BE2C (cell line): ENCODE data around the gene S100A16.

ENCODE experiments used
- DNase-seq: peaks from one replicate; pipeline ENCODE4 v3.0.0-alpha.2; 2020
- H3K27me3 ChIP-seq: fragments of 250-450 bp; sonication (Bioruptor Pico); 2 replicates; pipeline ENCODE4 v1.5.1; 2020; ENCODE audit warnings: mild to moderate bottlenecking
- H3K36me3 ChIP-seq: fragments of 250-450 bp; sonication (Bioruptor Pico); 2 replicates; pipeline ENCODE4 v1.5.1; 2020; ENCODE audit warnings: mild to moderate bottlenecking
- H3K4me1 ChIP-seq: fragments of 250-450 bp; sonication (Bioruptor Pico); 2 replicates; pipeline ENCODE4 v1.5.1; 2020
- H3K4me3 ChIP-seq: 2 replicates; pipeline ENCODE4 v1.5.1; 2011; ENCODE audit warnings: low read depth, low read length
- H3K9me3 ChIP-seq: fragments of 250-450 bp; sonication (Bioruptor Pico); 2 replicates; pipeline ENCODE4 v1.5.1; 2020
- CTCF ChIP-seq: IDR thresholded peaks from 2 replicates; pipeline ENCODE4 v1.5.1; 2012; ENCODE audit warnings: mild to moderate bottlenecking, low read depth, low read length

The S100A16 gene

GRCh38 chr1:153560771-153561465 is 52.0 kb downstream of the S100A16 start:
- H3K36me3 ChIP-seq = no peaks in the 10 kb centered on the region
- DNase-seq = no peak

GRCh38 chr1:153560241-153560640 is 52.7 kb downstream of the S100A16 start:
- H3K27me3 ChIP-seq = no peaks in the 10 kb centered on the region

More at GRCh38 chr1:153560771-153561465, 52.0 kb downstream of the S100A16 start:
- Histone ChIP-seq H3K4me3 (no peak overlapping the region), H3K27me3 (no peaks in the 10 kb centered on the region), H3K9me3 (no peaks in the 10 kb centered on the region), H3K4me1 (peaks cover 7% of the 10 kb centered on the region)
- no peak for TF ChIP-seq CTCF

GRCh38 chr1:153557877-153558276 is 55.1 kb downstream of the S100A16 start:
- TF ChIP-seq CTCF = no peak
- Histone ChIP-seq H3K4me1 (peaks cover 7% of the 10 kb centered on the region), H3K36me3 (no peaks in the 10 kb centered on the region), H3K27me3 (no peaks in the 10 kb centered on the region), H3K4me3 (no peak overlapping the region), H3K9me3 (no peaks in the 10 kb centered on the region)
- no peak for DNase-seq

More at GRCh38 chr1:153560241-153560640, 52.7 kb downstream of the S100A16 start:
- Histone ChIP-seq H3K4me1 (peaks cover under 1% of the 10 kb centered on the region), H3K4me3 (no peak overlapping the region), H3K9me3 (no peaks in the 10 kb centered on the region), H3K36me3 (no peaks in the 10 kb centered on the region)
- TF ChIP-seq CTCF = no peak
- no peak for DNase-seq
